OCI-M1 (cell line): ENCODE data around the gene BAK1.
"Not testable (repeated sequence)": the region's sequence is repeated elsewhere in the genome, so short reads cannot be mapped to it uniquely, and the experiment has no call there.

Experiments used
- DNase-seq: peaks from one replicate; lab custom pipeline; 2025; lab: John Stamatoyannopoulos, UW

Gene BAK1

DNA sequence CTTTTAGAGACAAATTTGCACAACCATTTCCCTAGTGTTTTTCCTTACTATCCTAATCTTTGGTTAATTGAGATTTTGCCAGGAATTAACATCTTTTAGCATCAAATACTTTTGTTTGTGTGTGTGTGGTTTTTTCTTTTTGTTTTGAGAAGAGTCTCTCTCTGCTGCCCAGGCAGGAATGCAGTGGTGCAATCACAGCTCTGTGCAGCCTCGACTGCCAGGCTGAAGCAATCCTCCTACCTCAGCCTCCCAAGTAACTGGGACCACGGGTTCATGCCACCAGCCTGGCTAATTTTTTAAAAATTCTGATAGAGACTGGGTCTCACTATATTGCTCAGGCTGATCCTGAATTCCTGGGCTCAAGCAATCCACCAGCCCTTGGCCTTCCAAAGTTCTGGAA, 28.5 kb downstream of the BAK1 start:
- no peak for DNase-seq

- no peak for DNase-seq
Observed at GRCh38 chr6:33549896-33550295, 30.2 kb downstream of the BAK1 start.

DNA sequence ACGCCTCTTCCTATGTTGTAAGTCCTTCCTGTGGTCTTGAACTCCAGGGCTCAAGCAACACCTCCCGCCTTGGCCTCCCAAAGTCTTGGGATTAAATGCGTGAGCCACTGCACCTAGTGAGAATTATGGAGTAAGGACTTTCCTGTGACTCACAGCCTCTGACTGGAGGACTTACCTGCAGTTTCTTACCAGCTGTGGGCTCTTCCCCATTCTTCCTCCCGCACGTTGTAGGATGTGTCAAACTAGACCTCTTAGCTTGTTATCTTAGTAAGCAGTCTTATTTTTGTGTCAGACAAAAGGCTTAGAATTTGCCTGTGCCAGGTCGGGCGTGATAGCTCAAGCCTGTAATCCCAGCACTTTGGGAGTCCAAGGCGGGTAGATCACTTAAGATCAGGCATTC, 30.9 kb downstream of the BAK1 start:
- no peak for DNase-seq

DNA sequence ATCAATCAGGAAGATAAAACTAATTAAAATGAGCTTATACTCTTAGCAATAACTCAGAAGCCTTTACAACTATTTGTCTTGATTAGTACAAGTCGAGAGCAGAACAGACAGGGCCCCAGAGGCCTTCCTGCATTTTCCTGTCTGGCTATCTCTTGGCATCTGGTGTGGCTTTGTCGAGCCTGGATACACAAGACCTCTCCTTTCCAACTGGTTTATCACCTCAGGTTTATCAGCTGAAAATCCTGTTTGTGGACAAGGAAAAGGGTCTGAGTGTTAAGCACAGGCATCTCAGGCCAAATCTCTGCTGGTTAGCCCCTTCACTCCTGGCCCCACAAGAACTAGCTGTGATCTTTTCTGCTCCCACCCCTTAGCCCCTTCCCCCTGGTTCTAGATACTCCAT, 32.6 kb downstream of the BAK1 start:
- no peak for DNase-seq

DNA sequence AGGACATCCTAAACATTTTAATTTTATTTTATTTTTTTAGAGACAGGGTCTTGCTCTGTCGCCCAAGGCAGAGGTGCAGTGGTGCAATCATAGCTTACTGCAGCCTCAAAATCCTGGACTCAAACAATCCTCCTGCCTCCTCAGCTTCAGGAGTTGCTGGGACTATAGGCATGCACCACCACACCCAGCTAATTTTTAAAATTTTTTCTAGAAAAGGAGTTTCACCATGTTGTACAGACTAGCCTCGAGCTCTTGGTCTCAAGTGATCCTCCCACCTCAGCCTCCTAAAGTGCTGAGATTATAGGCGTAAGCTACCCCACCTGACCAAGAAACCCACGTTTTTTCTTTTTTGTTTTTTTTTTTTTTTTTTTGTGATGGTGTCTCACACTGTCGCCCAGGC, 33.3 kb downstream of the BAK1 start:
- DNase-seq = no peak

- DNase-seq = not testable (repeated sequence)
Observed at GRCh38 chr6:33545292-33545691, 34.8 kb downstream of the BAK1 start.

GRCh38 chr6:33543116-33543515, 37.0 kb downstream of the BAK1 start:
- DNase-seq = no peak

- no peak for DNase-seq
Observed at GRCh38 chr6:33540768-33541167, 39.3 kb downstream of the BAK1 start.

DNA sequence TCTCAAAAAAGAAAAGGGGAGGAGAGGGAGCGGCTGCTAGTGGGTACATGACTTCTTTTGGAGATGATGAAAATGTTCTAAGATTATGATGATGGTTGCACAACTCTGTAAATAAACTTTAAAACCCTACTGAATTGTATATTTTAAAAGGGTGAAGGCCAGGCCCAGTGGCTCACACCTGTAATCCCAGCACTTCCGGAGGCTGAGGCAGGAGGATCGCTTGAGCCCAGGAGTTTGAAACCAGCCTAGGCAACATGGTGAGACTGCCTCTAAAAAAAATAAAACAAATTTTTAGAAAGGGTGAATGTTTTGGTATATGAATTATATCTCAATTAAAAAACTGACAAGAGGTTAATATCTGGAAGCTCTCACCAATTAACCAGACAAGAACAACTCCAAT, 45.4 kb downstream of the BAK1 start:
- no peak for DNase-seq

DNA sequence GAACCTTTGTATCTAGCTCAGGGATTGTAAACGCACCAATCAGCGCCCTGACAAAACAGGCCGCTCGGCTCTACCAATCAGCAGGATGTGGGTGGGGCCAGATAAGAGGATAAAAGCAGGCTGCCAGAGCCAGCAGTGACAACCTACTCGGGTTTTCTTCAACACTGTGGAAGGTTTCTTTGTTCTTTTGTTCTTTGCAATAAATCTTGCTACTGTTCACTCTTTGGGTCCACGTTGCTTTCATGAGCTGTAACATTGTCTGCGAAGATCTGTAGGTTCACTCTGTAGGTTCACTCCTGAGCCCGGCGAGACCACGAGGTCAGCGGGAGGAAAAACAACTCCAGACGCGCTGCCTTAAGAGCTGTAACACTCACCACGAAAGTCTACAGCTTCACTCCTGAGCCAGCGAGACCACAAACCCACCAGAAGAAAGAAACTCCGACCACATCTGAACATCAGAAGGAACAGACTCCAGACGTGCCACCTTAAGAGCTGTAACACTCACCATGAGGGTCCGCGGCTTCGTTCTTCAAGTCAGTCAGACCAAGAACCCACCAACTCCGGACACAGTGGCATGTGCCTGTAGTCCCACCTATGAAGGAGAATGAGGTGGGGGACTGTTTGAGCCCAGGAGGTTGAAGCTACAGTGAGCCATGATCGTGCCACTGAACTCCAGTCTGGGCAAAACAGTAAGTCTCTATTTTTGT, 46.8 kb downstream of the BAK1 start:
- DNase-seq = not testable (repeated sequence)

DNA sequence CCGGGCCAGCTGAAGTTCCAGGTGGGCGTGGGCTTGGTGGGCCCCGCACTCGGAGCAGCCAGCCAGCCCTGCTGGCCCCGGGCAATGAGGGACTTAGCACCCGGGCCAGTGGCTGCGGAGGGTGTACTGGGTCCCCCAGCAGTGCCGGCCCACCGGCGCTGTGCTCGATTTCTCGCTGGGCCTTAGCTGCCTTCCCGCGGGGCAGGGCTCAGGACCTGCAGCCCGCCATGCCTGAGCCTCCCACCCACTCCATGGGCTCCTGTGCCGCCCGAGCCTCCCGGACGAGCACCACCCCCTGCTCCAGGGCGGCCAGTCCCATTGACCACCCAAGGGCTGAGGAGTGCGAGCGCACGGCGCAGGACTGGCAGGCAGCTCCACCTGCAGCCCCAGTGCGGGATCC, 47.6 kb downstream of the BAK1 start:
- not testable (repeated sequence) for DNase-seq

- not testable (repeated sequence) for DNase-seq
Observed at GRCh38 chr6:33530617-33531016, 49.5 kb downstream of the BAK1 start.
